HepG2 (cell line): Measurements from ENCODE around the gene TCERG1L. TPM values are rescaled to one million over a fixed set of nuclear protein-coding genes. Genes with fewer than 3 reads are reported as not detected.

Experiments used
- ATAC-seq: fragments of 200-7000 bp; cut with Tn5 transposase; 3 replicates; pipeline ENCODE4 v1.9.1; 2020; ENCODE audit warnings: mild to moderate bottlenecking, moderate library complexity
- BruUV-seq: library from RNA; stranded (reverse); fragments of 400-500 nt; replicated peaks from 2 replicates; lab custom pipeline; 2021; lab: Mats Ljungman, UMichigan
- CTCF ChIA-PET: fragments of 300-600 bp; formaldehyde crosslinking; extraction: SDS; loops from one replicate; lab custom pipeline; 2021; ENCODE audit warnings: low total read pairs, inconsistent platforms, low intra/inter-chr PET ratio; lab: Yijun Ruan, JAX
- POLR2A ChIA-PET: fragments of 350-600 bp; sonication (Branson Sonifier 250); formaldehyde crosslinking; loops from one replicate; lab custom pipeline; 2020; ENCODE audit warnings: antibody characterized with exemption, inconsistent platforms; lab: Yijun Ruan, JAX
- DNase-seq: peaks from one replicate; pipeline ENCODE4 v3.0.0-alpha.2; 2015; ENCODE audit warnings: low spot score
- FAIRE-seq: peaks from 3 replicates; lab custom pipeline; 2011; peaks lifted over from hg19 to GRCh38; lab: Jason Lieb, UNC
- H2AFZ ChIP-seq: one replicate; pipeline ENCODE4 v1.6.1; 2011; ENCODE audit warnings: low read length, inconsistent platforms
- H3K27ac ChIP-seq: fragments of 300-600 bp; 3 replicates; pipeline ENCODE4 v1.8.0; 2011; ENCODE audit warnings: mixed run types, mild to moderate bottlenecking, mixed read lengths, low read length, inconsistent platforms; ENCODE audit not compliant: insufficient read depth; ENCODE audit errors: extremely low read length
- H3K27me3 ChIP-seq, 2 experiments: fragments of 200-600 bp in 1 of 2; 2 replicates in 1 of 2; 3 replicates in 1 of 2; pipeline versions ENCODE4 v1.6.0 to v1.8.0; 2011; ENCODE audit warnings: low read length in 2 of 2, mild to moderate bottlenecking in 2 of 2, moderate library complexity in 2 of 2, inconsistent platforms in 1 of 2; ENCODE audit not compliant: insufficient read depth in 2 of 2, control insufficient read depth in 1 of 2
- H3K36me3 ChIP-seq, 2 experiments: fragments of 200-600 bp in 1 of 2; replicated peaks in 1 of 2; 2 replicates in 1 of 2; 3 replicates in 1 of 2; pipeline versions ENCODE4 v1.5.1 to v1.8.0; 2011; ENCODE audit warnings: low read length in 2 of 2, inconsistent platforms in 1 of 2; ENCODE audit not compliant: insufficient read depth in 2 of 2, control insufficient read depth in 1 of 2
- H3K4me1 ChIP-seq: 2 replicates; pipeline ENCODE4 v1.5.1; 2012; ENCODE audit warnings: low read length, inconsistent platforms; ENCODE audit not compliant: insufficient read depth
- H3K4me2 ChIP-seq: 2 replicates; pipeline ENCODE4 v1.6.0; 2011; ENCODE audit warnings: low read depth, low read length, inconsistent platforms
- H3K4me3 ChIP-seq, 3 experiments: fragments of 200-600 bp in 1 of 3; sonication (generic), shearing (Covaris generic) in 1 of 3; replicated peaks in 1 of 3; 2 replicates each; pipeline ENCODE4 v1.5.1; 2011 to 2016; ENCODE audit warnings: low read length in 3 of 3, inconsistent platforms in 2 of 3, low read depth in 2 of 3, mild to moderate bottlenecking in 2 of 3, control low read depth in 1 of 3, mixed read lengths in 1 of 3; ENCODE audit not compliant: insufficient read depth in 1 of 3
- H3K79me2 ChIP-seq: one replicate; pipeline ENCODE4 v1.6.1; 2011; ENCODE audit warnings: low read length, inconsistent platforms; ENCODE audit not compliant: insufficient read depth
- H3K9ac ChIP-seq: 2 replicates; pipeline ENCODE4 v1.6.0; 2011; ENCODE audit warnings: mild to moderate bottlenecking, low read depth, low read length, inconsistent platforms; ENCODE audit not compliant: insufficient read depth
- H3K9me3 ChIP-seq: 2 replicates; pipeline ENCODE4 v1.5.1; 2012; ENCODE audit warnings: mild to moderate bottlenecking, low read length
- H4K20me1 ChIP-seq: 2 replicates; pipeline ENCODE4 v1.6.0; 2011; ENCODE audit warnings: inconsistent platforms, mild to moderate bottlenecking, low read length, moderate library complexity; ENCODE audit not compliant: insufficient read depth
- DNMT1 ChIP-seq: sonication (generic); formaldehyde crosslinking; IDR thresholded peaks from 2 replicates; pipeline ENCODE4 v1.5.1; 2020; ENCODE audit warnings: mild to moderate bottlenecking, missing genetic modification reagents
- HNF4G ChIP-seq, 2 experiments: sonication (generic) in 1 of 2; formaldehyde crosslinking in 1 of 2; IDR thresholded peaks; 2 replicates each; pipeline versions ENCODE4 v1.4.0 to v1.6.1; 2011 to 2020; ENCODE audit warnings: borderline replicate concordance in 2 of 2, low read depth in 2 of 2, mild to moderate bottlenecking in 2 of 2, low read length in 1 of 2, missing genetic modification reagents in 1 of 2, moderate library complexity in 1 of 2
- SALL1 ChIP-seq: sonication (generic); formaldehyde crosslinking; IDR thresholded peaks from 2 replicates; pipeline ENCODE4 v1.8.0; 2022; ENCODE audit warnings: mild to moderate bottlenecking, missing genetic modification reagents
- TP53 ChIP-seq: sonication (generic); formaldehyde crosslinking; conservative IDR thresholded peaks from 2 replicates; pipeline ENCODE4 v1.4.0; 2020; ENCODE audit warnings: missing genetic modification reagents
- ZEB1 ChIP-seq: IDR thresholded peaks from 2 replicates; pipeline ENCODE4 v1.6.1; 2012; ENCODE audit warnings: mild to moderate bottlenecking, low read depth, inconsistent platforms; ENCODE audit not compliant: insufficient replicate concordance
- ZNF441 ChIP-seq: sonication (generic); formaldehyde crosslinking; IDR thresholded peaks from 2 replicates; pipeline ENCODE4 v1.7.0; 2021; ENCODE audit warnings: missing genetic modification reagents, borderline replicate concordance
- ZNF570 ChIP-seq: sonication (generic); formaldehyde crosslinking; IDR thresholded peaks from 2 replicates; pipeline ENCODE4 v1.4.0; 2020; ENCODE audit warnings: mild to moderate bottlenecking, missing genetic modification reagents, borderline replicate concordance
- ZNF607 ChIP-seq: sonication (generic); formaldehyde crosslinking; IDR thresholded peaks from 2 replicates; pipeline ENCODE4 v1.5.1; 2020; ENCODE audit warnings: missing genetic modification reagents, mild to moderate bottlenecking, borderline replicate concordance
- ZNF766 ChIP-seq: sonication (generic); formaldehyde crosslinking; IDR thresholded peaks from 2 replicates; pipeline ENCODE4 v1.5.0; 2020; ENCODE audit warnings: missing genetic modification reagents, borderline replicate concordance
- ZNF792 ChIP-seq: IDR thresholded peaks from 2 replicates; pipeline ENCODE4 v1.6.1; 2016
- WGBS: methylation state at CpG from one replicate; pipeline ENCODE4 v1.1.6; 2017; ENCODE audit warnings: low lambda C conversion rate; 5-methylcytosine and 5-hydroxymethylcytosine counted together
- in situ Hi-C: cut with HindIII; loops from 2 replicates; pipeline ENCODE4 v1.10.0; 2017; ENCODE audit warnings: low pct_unique_long_range_greater_than_20kb; ENCODE audit not compliant: extremely low pct_ligation_motif_present
- intact Hi-C: fragments of 100-400 bp; cut with micrococcal nuclease; formaldehyde crosslinking; loops from one replicate; pipeline ENCODE4 v1.10.0; 2022; ENCODE audit not compliant: unreplicated experiment
- polyA plus RNA-seq, 8 experiments: library from polyadenylated mRNA; depleted of rRNA in 3 of 8; stranded (reverse) in 7 of 8; unstranded in 1 of 8; fragments of >200 nt; fragmentation: Illumina TruSeq in 4 of 8; extraction: Trizol in 4 of 8; gene quantifications; 2 replicates each; pipeline versions ENCODE4 v1.2.1 to v1.2.3, GENCODE V29; 2011 to 2016; ENCODE audit warnings: low read depth in 4 of 8, missing spikeins in 1 of 8, mixed read lengths in 1 of 8; ENCODE audit not compliant: insufficient read depth in 1 of 8
- total RNA-seq, 5 experiments: library from RNA; depleted of rRNA; stranded (reverse); fragments of >200 nt; fragmentation: Illumina TruSeq; extraction: Trizol; gene quantifications; 2 replicates each; pipeline ENCODE4 v1.2.3, GENCODE V29; 2016; ENCODE audit warnings: low read depth in 1 of 5
- TF ChIP-seq, protein P1 (sequence below): IDR thresholded peaks from 2 replicates; pipeline ENCODE4 v1.6.1; 2016
- TF ChIP-seq, protein P2 (sequence below): IDR thresholded peaks from 2 replicates; pipeline ENCODE4 v1.6.1; 2016; ENCODE audit warnings: low read depth, borderline replicate concordance
- TF ChIP-seq, protein P3 (sequence below): IDR thresholded peaks from 2 replicates; pipeline ENCODE4 v1.6.1; 2016; ENCODE audit warnings: control low read depth
- TF ChIP-seq, protein P4 (sequence below): sonication (generic); formaldehyde crosslinking; IDR thresholded peaks from 2 replicates; pipeline ENCODE4 v1.5.0; 2020; ENCODE audit warnings: mild to moderate bottlenecking, missing genetic modification reagents, borderline replicate concordance

TCERG1L gene
- total and polyA plus RNA-seq, 2 of the 13 experiments (the other 11 are each of a cell fraction or from before 2014, with no cell fraction given) = not detected

DNA sequence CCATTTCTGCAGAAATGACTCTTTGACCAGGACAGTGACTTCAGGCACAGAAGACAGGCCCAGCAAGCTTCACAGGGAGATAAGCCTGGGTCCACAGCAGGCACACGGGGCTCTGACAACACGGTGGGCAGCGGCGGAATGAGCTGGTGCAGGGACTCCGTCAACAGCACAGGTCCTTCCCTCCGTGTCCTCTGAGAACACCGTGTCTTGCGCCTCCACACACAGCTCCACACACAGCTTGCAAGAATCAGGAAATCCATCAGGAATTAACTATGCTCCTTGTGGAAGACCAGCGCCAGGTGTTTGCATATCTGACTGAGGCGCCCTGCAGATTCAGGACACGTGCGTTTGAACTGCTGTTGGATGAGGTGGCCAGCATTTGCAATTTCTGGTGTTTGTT is 39.6 kb downstream of the TCERG1L start:
- no peak overlapping the region for H3K4me2 ChIP-seq
- ChIA-PET CTCF (no interaction called here), POLR2A (no interaction called here)
- no peaks in the 10 kb centered on the region for H3K4me1 ChIP-seq
- TF ChIP-seq SALL1 (no peak), ZNF792 (no peak)
- no peak for FAIRE-seq
- DNase-seq = no peak
- no peak for ATAC-seq
- BruUV-seq = no TSS peak
- WGBS = 49% methylated on average over 3 of the region's 12 CpGs
- peaks cover 5 to 19% of the 10 kb centered on the region in 2 experiments; a peak in 2 of 5 replicates for H3K27me3 ChIP-seq
- H3K79me2 ChIP-seq = no peaks in the 10 kb centered on the region
- no peak overlapping the region for H2AFZ ChIP-seq
- intact Hi-C loops = no loop called here
- H3K9me3 ChIP-seq = no peaks in the 10 kb centered on the region
- H3K36me3 ChIP-seq = no peaks in the 10 kb centered on the region
- no peaks in the 10 kb centered on the region for H4K20me1 ChIP-seq
- no peak overlapping the region for H3K4me3 ChIP-seq
- no peak overlapping the region for H3K9ac ChIP-seq
- in situ Hi-C loops = no loop called here
- H3K27ac ChIP-seq = no peak overlapping the region

DNA sequence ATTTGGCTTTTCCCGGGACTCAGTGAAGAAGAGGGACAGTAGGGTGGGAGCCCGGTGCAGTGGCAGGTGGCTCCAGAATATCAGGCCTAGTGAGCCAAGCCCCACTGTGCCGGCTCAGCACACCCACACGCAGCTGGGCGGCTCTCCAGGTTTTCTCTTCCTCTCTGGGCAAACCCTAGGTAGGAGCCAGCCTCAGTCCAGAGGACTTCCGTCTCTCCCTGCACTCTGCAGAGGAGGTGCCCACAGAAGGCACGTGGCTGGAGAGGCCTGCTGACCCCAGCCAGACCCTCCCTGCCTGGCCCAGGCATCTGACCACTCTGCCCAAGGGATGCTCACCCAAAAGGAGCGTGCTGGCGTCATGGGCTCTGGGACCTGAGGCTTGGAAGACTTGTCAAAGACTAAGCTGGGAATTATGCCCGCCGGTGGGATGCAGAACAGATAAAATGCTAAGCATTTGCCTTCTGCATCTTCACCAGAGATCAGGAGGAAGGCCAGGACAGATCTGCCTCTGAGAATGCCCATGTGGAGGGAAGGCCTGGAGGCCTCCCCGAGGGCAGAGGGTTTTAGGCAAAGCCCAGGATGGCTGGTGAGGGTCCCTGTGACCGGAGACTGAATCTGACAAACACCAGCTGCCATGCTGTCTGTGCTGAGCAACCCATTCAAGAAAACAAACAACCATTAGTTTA is 40.2 kb downstream of the TCERG1L start:
- POLR2A ChIA-PET = no interaction called here
- 10% methylated on average over 10 of the region's 13 CpGs for WGBS
- H3K9me3 ChIP-seq = no peaks in the 10 kb centered on the region
- DNase-seq (no peak), ATAC-seq (no peak), FAIRE-seq (no peak)
- H2AFZ ChIP-seq = no peak overlapping the region
- no peak overlapping the region for H3K27ac ChIP-seq
- no peak overlapping the region for H3K4me3 ChIP-seq
- CTCF ChIA-PET = no interaction called here
- no peak overlapping the region for H3K9ac ChIP-seq
- H3K27me3 ChIP-seq = peaks cover 6 to 25% of the 10 kb centered on the region in 2 experiments; a peak in 3 of 5 replicates
- in situ Hi-C loops (no loop called here), intact Hi-C loops (no loop called here)
- H3K36me3 ChIP-seq = no peaks in the 10 kb centered on the region
- H3K4me2 ChIP-seq = no peak overlapping the region
- no peaks in the 10 kb centered on the region for H3K79me2 ChIP-seq
- BruUV-seq = no TSS peak
- H3K4me1 ChIP-seq = no peaks in the 10 kb centered on the region
- H4K20me1 ChIP-seq = no peaks in the 10 kb centered on the region
- TF ChIP-seq, protein P1, sequence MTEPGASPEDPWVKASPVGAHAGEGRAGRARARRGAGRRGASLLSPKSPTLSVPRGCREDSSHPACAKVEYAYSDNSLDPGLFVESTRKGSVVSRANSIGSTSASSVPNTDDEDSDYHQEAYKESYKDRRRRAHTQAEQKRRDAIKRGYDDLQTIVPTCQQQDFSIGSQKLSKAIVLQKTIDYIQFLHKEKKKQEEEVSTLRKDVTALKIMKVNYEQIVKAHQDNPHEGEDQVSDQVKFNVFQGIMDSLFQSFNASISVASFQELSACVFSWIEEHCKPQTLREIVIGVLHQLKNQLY (CRISPR knock-in tag) = no peak
- no peak for TF ChIP-seq ZNF607 (CRISPR knock-in tag)
- TF ChIP-seq HNF4G (IDR thresholded peaks at IDR 0.05; ENCODE audit: borderline replicate concordance, low read depth, low read length) = no peak
- no peak for TF ChIP-seq HNF4G (CRISPR knock-in tag; IDR thresholded peaks at IDR 0.05; ENCODE audit: borderline replicate concordance, low read depth)
- TF ChIP-seq, protein P2, sequence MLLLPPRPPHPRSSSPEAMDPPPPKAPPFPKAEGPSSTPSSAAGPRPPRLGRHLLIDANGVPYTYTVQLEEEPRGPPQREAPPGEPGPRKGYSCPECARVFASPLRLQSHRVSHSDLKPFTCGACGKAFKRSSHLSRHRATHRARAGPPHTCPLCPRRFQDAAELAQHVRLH (CRISPR knock-in tag) = no peak
- TF ChIP-seq ZEB1 = no peak
- no peak for TF ChIP-seq ZNF441
- TF ChIP-seq, protein P3, sequence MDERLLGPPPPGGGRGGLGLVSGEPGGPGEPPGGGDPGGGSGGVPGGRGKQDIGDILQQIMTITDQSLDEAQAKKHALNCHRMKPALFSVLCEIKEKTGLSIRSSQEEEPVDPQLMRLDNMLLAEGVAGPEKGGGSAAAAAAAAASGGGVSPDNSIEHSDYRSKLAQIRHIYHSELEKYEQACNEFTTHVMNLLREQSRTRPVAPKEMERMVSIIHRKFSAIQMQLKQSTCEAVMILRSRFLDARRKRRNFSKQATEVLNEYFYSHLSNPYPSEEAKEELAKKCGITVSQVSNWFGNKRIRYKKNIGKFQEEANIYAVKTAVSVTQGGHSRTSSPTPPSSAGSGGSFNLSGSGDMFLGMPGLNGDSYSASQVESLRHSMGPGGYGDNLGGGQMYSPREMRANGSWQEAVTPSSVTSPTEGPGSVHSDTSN = no peak
- TF ChIP-seq, protein P4, sequence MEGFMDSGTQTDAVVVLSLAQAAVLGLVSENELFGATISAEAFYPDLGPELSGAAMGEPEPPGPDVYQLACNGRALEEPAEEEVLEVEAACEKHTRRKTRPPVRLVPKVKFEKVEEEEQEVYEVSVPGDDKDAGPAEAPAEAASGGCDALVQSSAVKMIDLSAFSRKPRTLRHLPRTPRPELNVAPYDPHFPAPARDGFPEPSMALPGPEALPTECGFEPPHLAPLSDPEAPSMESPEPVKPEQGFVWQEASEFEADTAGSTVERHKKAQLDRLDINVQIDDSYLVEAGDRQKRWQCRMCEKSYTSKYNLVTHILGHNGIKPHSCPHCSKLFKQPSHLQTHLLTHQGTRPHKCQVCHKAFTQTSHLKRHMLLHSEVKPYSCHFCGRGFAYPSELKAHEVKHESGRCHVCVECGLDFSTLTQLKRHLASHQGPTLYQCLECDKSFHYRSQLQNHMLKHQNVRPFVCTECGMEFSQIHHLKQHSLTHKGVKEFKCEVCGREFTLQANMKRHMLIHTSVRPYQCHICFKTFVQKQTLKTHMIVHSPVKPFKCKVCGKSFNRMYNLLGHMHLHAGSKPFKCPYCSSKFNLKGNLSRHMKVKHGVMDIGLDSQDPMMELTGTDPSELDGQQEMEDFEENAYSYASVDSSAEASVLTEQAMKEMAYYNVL (CRISPR knock-in tag) = no peak
- no peak for TF ChIP-seq DNMT1 (CRISPR knock-in tag)
- no peak for TF ChIP-seq TP53 (CRISPR knock-in tag)
- no peak for TF ChIP-seq ZNF570
- no peak for TF ChIP-seq ZNF766 (CRISPR knock-in tag)
